Suppressor macrophage treated with lipopolysaccharide for 4 hours (primary cell): ENCODE measurements around the gene FGF14.

Source experiments
- DNase-seq: peaks from one replicate; pipeline ENCODE4 v3.0.0-alpha.2; 2020

The FGF14 gene

GRCh38 chr13:101967216-101967615 lies 434.6 kb downstream of the FGF14 start:
- no peak for DNase-seq

- no peak for DNase-seq
Measured at GRCh38 chr13:101965096-101965495, 436.8 kb downstream of the FGF14 start.

- DNase-seq, result no peak
Measured at GRCh38 chr13:101959016-101959415, 442.8 kb downstream of the FGF14 start.

GRCh38 chr13:101955764-101956163 lies 446.1 kb downstream of the FGF14 start:
- DNase-seq, result no peak

- DNase-seq, result no peak
Measured at GRCh38 chr13:101951114-101951513, 450.7 kb downstream of the FGF14 start.

- no peak for DNase-seq
Measured at GRCh38 chr13:101949681-101950080, 452.2 kb downstream of the FGF14 start.

GRCh38 chr13:101946401-101946800 lies 455.4 kb downstream of the FGF14 start:
- DNase-seq, result no peak

GRCh38 chr13:101945435-101945834 lies 456.4 kb downstream of the FGF14 start:
- no peak for DNase-seq

GRCh38 chr13:101944521-101944920 lies 457.3 kb downstream of the FGF14 start:
- no peak for DNase-seq

- no peak for DNase-seq
Measured at GRCh38 chr13:101942535-101943157, 459.2 kb downstream of the FGF14 start.

GRCh38 chr13:101942038-101942437 lies 459.8 kb downstream of the FGF14 start:
- no peak for DNase-seq

- no peak for DNase-seq
Measured at GRCh38 chr13:101941095-101941783, 460.6 kb downstream of the FGF14 start.

GRCh38 chr13:101939370-101939769 lies 462.5 kb downstream of the FGF14 start:
- DNase-seq, result no peak

GRCh38 chr13:101935828-101936227 lies 466.0 kb downstream of the FGF14 start:
- no peak for DNase-seq

- no peak for DNase-seq
Measured at GRCh38 chr13:101931186-101931585, 470.7 kb downstream of the FGF14 start.

GRCh38 chr13:101930331-101930730 lies 471.5 kb downstream of the FGF14 start:
- DNase-seq, result no peak

- DNase-seq, result no peak
Measured at GRCh38 chr13:101925731-101926130, 476.1 kb downstream of the FGF14 start.

GRCh38 chr13:101919541-101920181 lies 482.2 kb downstream of the FGF14 start:
- no peak for DNase-seq

- no peak for DNase-seq
Measured at GRCh38 chr13:101917833-101918661, 483.8 kb downstream of the FGF14 start.

GRCh38 chr13:101917475-101917810 lies 484.4 kb downstream of the FGF14 start:
- no peak for DNase-seq

GRCh38 chr13:101916775-101917474 lies 484.9 kb downstream of the FGF14 start:
- DNase-seq, result no peak

- no peak for DNase-seq
Measured at GRCh38 chr13:101916108-101916774, 485.6 kb downstream of the FGF14 start.
